A549 (cell line): ENCODE measurements around the gene ZNF558. TPM values are rescaled to one million over a fixed set of nuclear protein-coding genes. Genes with fewer than 3 reads are reported as not detected.
A peak's percentile ranks its signal among the peaks of the same experiment; 100 is the strongest.

Experiments used
- ATAC-seq, 2 experiments: fragments of 200-7000 bp in 1 of 2; fragments of >200 bp in 1 of 2; cut with Nextera tagmentation in 1 of 2; cut with Tn5 transposase in 1 of 2; 3 replicates each; pipeline versions ENCODE4 v1.8.0 to v1.9.1; 2018 to 2020; ENCODE audit warnings: mild to moderate bottlenecking in 1 of 2, moderate library complexity in 1 of 2
- CTCF ChIA-PET: fragments of 300-600 bp; sonication (Branson Sonifier 250); formaldehyde crosslinking; extraction: SDS; loops from one replicate; lab custom pipeline; 2021; ENCODE audit warnings: antibody characterized with exemption, inconsistent platforms; lab: Yijun Ruan, JAX
- POLR2A ChIA-PET: fragments of 350-600 bp; formaldehyde crosslinking; extraction: SDS; loops from one replicate; lab custom pipeline; 2021; ENCODE audit warnings: antibody characterized with exemption, inconsistent platforms; lab: Yijun Ruan, JAX
- DNase-seq, 2 experiments: peaks; one replicate each; pipeline versions ENCODE4 v3.0.0 to v3.0.0-alpha.2; 2011 to 2016; ENCODE audit warnings: low read depth in 1 of 2, low spot score in 1 of 2
- FAIRE-seq: peaks from 2 replicates; lab custom pipeline; 2011; peaks lifted over from hg19 to GRCh38; lab: Jason Lieb, UNC
- H3K27ac ChIP-seq, 2 experiments: fragments of >200 bp; sonication (Bioruptor Twin); formaldehyde crosslinking; 3 replicates each; pipeline ENCODE4 v1.5.1; 2016 to 2017
- H3K4me1 ChIP-seq: fragments of >200 bp; sonication (Bioruptor Twin); formaldehyde crosslinking; 3 replicates; pipeline ENCODE4 v1.6.1; 2016
- H3K4me2 ChIP-seq: fragments of >200 bp; sonication (Bioruptor Twin); formaldehyde crosslinking; 3 replicates; pipeline ENCODE4 v1.6.1; 2016
- H3K4me3 ChIP-seq: fragments of >200 bp; sonication (Bioruptor Twin); formaldehyde crosslinking; 3 replicates; pipeline ENCODE4 v1.5.1; 2016
- H3K9me3 ChIP-seq: fragments of >200 bp; sonication (Bioruptor Twin); formaldehyde crosslinking; 3 replicates; pipeline ENCODE4 v1.6.1; 2016
- CBX8 ChIP-seq: fragments of 200-600 bp; sonication (generic); IDR thresholded peaks from 2 replicates; pipeline ENCODE4 v1.6.1; 2016
- CEBPB ChIP-seq, 2 experiments: fragments of >200 bp in 1 of 2; sonication (Bioruptor Twin) in 1 of 2; formaldehyde crosslinking in 1 of 2; IDR thresholded peaks; 2 replicates each; pipeline ENCODE4 v1.6.1; 2012 to 2016
- EHMT2 ChIP-seq: fragments of 200-600 bp; sonication (generic); IDR thresholded peaks from 2 replicates; pipeline ENCODE4 v1.6.1; 2016; ENCODE audit warnings: antibody characterized with exemption, low read depth, mild to moderate bottlenecking, moderate library complexity
- EP300 ChIP-seq, 2 experiments: fragments of >200 bp; sonication (Bioruptor Twin); formaldehyde crosslinking; IDR thresholded peaks; 2 replicates in 1 of 2; 3 replicates in 1 of 2; pipeline ENCODE4 v1.6.1; 2016 to 2017
- FOSB ChIP-seq: fragments of 250-450 bp; sonication (Bioruptor Pico); IDR thresholded peaks from 2 replicates; pipeline ENCODE4 v1.5.0; 2020; ENCODE audit warnings: mild to moderate bottlenecking, moderate library complexity
- GATA3 ChIP-seq: IDR thresholded peaks from 2 replicates; pipeline ENCODE4 v1.6.1; 2012; ENCODE audit warnings: borderline replicate concordance
- HDAC2 ChIP-seq: fragments of 200-600 bp; sonication (generic); IDR thresholded peaks from 2 replicates; pipeline ENCODE4 v1.6.1; 2016
- HOXA7 ChIP-seq: fragments of 250-450 bp; sonication (Bioruptor Pico); IDR thresholded peaks from 2 replicates; pipeline ENCODE4 v1.5.0; 2020; ENCODE audit warnings: mild to moderate bottlenecking, moderate library complexity
- HOXB13 ChIP-seq: fragments of 250-450 bp; sonication (Bioruptor Pico); IDR thresholded peaks from 2 replicates; pipeline ENCODE4 v1.5.0; 2020; ENCODE audit warnings: low read depth, mild to moderate bottlenecking, moderate library complexity
- JUN ChIP-seq, 2 experiments: fragments of >200 bp; sonication (Bioruptor Twin); formaldehyde crosslinking; IDR thresholded peaks; 2 replicates in 1 of 2; 3 replicates in 1 of 2; pipeline ENCODE4 v1.6.1; 2016 to 2017
- JUNB ChIP-seq: fragments of >200 bp; sonication (Bioruptor Twin); formaldehyde crosslinking; IDR thresholded peaks from 2 replicates; pipeline ENCODE4 v1.6.1; 2016
- KDM1A ChIP-seq: fragments of 200-600 bp; sonication (generic); IDR thresholded peaks from 2 replicates; pipeline ENCODE4 v1.6.1; 2016; ENCODE audit warnings: low read depth, mild to moderate bottlenecking
- MAFK ChIP-seq: fragments of 450-650 bp; IDR thresholded peaks from 2 replicates; pipeline ENCODE4 v1.6.1; 2014; ENCODE audit not compliant: partially characterized antibody
- NFE2L2 ChIP-seq: fragments of 150-350 bp; conservative IDR thresholded peaks from 2 replicates; pipeline ENCODE4 v1.6.1; 2014; ENCODE audit warnings: low read length
- NR3C1 ChIP-seq: fragments of >200 bp; sonication (Bioruptor Twin); formaldehyde crosslinking; IDR thresholded peaks from 3 replicates; pipeline ENCODE4 v1.6.1; 2017
- RFX5 ChIP-seq: fragments of 450-650 bp; IDR thresholded peaks from 2 replicates; pipeline ENCODE4 v1.7.1; 2014; ENCODE audit warnings: antibody characterized with exemption, mild to moderate bottlenecking, moderate library complexity
- SMC3 ChIP-seq: fragments of >200 bp; sonication (Bioruptor Twin); formaldehyde crosslinking; IDR thresholded peaks from 3 replicates; pipeline ENCODE4 v1.6.1; 2018; ENCODE audit warnings: inconsistent platforms
- SREBF2 ChIP-seq: fragments of 450-650 bp; IDR thresholded peaks from 2 replicates; pipeline ENCODE4 v1.6.1; 2014; ENCODE audit warnings: mild to moderate bottlenecking, moderate library complexity
- TP53 ChIP-seq: fragments of 250-450 bp; sonication (Bioruptor Pico); IDR thresholded peaks from 2 replicates; pipeline ENCODE4 v1.5.0; 2021; ENCODE audit warnings: mild to moderate bottlenecking, moderate library complexity
- ZSCAN20 ChIP-seq: fragments of 250-450 bp; sonication (Bioruptor Pico); IDR thresholded peaks from 2 replicates; pipeline ENCODE4 v1.8.0; 2022; ENCODE audit warnings: mild to moderate bottlenecking, moderate library complexity
- WGBS: methylation state at CpG from one replicate; pipeline ENCODE4 v1.1.6; 2017; ENCODE audit errors: missing lambda C conversion rate; 5-methylcytosine and 5-hydroxymethylcytosine counted together
- polyA plus RNA-seq, 4 experiments: library from polyadenylated mRNA; depleted of rRNA in 3 of 4; stranded (reverse); fragments of >200 nt; fragmentation: RNase III in 1 of 4; extraction: RNeasy Plus Mini Kit Qiagen cat#74134 plus additional on column Dnase treatment in 1 of 4; gene quantifications; 2 replicates in 3 of 4; 3 replicates in 1 of 4; pipeline ENCODE4 v1.2.3, GENCODE V29; 2011 to 2017
- TF ChIP-seq, protein P1 (sequence below): fragments of >200 bp; sonication (Bioruptor Twin); formaldehyde crosslinking; IDR thresholded peaks from 2 replicates; pipeline ENCODE4 v1.6.1; 2016
- TF ChIP-seq, protein P2 (sequence below): fragments of >200 bp; sonication (Bioruptor Twin); formaldehyde crosslinking; IDR thresholded peaks from 3 replicates; pipeline ENCODE4 v1.5.1; 2016
- TF ChIP-seq, protein P3 (sequence below): fragments of 150-350 bp; IDR thresholded peaks from 2 replicates; pipeline ENCODE4 v1.6.1; 2014; ENCODE audit warnings: low read depth, mild to moderate bottlenecking, low read length
- TF ChIP-seq, protein P4 (sequence below): IDR thresholded peaks from 2 replicates; pipeline ENCODE4 v1.6.1; 2012
- TF ChIP-seq, protein P5 (sequence below): fragments of 250-450 bp; sonication (Bioruptor Pico); IDR thresholded peaks from 2 replicates; pipeline ENCODE4 v1.5.0; 2021; ENCODE audit warnings: mild to moderate bottlenecking, moderate library complexity, borderline replicate concordance
- TF ChIP-seq, protein P6 (sequence below): fragments of >200 bp; sonication (Bioruptor Twin); formaldehyde crosslinking; IDR thresholded peaks from 3 replicates; pipeline ENCODE4 v1.6.1; 2016

The ZNF558 gene
- polyA plus RNA-seq, 2 of the 4 experiments (the other 2 are of a cell fraction) = 8.8 to 30.9 TPM

DNA sequence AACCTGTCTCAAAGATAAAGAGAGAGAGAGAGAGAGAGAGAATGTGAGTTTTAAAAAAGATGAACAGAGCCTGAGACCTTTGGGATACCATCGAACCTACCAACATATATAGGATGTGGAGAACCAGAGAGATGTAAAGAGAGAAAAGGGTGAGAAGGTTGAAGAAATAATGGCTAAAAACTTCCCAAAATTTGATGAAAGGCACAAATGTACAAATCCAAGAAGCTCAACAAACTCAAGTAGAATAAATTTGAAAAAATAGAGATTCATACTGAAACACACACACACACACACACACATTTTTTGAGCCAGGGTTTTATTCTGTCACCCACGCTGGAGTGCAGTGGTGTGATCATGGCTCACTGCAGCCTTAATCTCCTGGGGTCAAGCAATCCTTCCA is 16.3 kb downstream of the ZNF558 start (continued):
- TF ChIP-seq RFX5 = no peak
- TF ChIP-seq, protein P1, sequence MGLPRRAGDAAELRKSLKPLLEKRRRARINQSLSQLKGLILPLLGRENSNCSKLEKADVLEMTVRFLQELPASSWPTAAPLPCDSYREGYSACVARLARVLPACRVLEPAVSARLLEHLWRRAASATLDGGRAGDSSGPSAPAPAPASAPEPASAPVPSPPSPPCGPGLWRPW = no peak
- TF ChIP-seq CBX8 = no peak

DNA sequence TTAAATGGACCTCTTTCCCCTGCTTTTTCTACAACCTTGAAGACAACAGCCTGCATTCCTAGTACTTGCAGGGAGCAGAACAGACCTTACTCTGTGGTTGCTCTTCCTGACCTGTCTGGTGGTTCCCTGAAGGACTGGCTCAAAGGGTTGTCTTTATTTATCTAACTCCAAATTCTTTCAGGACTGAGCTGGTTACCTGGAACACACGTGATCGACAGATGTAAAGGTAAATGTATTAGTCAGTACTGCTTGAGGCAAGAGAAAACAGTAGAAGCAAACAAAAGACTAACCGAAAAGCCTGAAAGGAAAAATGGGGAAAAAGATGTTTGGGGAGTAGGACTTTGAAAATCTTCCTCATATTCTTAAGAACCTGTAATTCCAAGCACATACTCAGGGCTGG is 17.9 kb downstream of the ZNF558 start:
- peaks cover 71% of the 10 kb centered on the region for H3K9me3 ChIP-seq
- POLR2A ChIA-PET = no interaction called here
- WGBS = 91% methylated on average over 3 of the region's 3 CpGs

DNA sequence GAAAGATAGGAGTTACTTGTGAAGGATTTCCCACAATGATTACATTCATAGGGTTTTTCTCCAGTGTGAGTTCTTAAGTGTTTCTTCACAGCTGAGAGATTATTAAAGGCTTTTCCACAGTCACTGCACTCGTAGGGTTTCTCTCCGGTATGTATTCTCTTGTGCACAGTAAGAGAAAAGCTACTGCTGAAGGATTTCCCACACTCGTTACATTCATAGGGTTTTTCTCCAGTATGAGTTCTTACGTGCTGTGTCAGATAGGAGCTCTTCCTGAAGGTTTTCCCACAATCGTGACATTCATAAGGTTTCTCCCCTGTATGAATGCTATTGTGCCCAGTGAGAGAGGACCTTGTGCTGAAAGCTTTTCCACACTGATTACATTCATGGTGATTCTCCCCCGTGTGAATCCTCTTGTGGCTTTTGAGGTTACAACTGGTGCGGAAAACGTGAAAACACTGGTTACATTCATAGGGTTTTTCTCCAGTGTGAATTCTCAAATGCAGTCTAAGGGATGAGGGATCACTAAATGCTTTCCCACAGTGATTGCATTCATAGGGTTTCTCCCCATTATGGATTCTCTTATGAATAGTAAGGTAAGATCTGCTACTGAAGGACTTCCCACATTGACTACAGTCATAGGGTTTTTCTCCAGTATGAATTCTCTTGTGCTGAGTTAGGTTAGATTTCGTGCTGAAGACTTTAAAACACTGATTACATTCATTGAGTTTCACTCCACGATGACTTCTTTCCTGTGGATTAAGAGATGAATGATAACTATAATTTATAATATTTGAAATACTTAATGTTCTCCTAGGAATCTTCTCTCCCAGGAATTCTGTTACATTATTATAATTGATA is 20.6 kb downstream of the ZNF558 start:
- POLR2A ChIA-PET = no interaction called here
- no peak for ATAC-seq
- no peak for TF ChIP-seq JUN (IDR thresholded peaks at IDR 0.05)
- TF ChIP-seq ZSCAN20 (CRISPR knock-in tag) = no peak
- TF ChIP-seq GATA3 = peak; percentile 66; the same call in 1 of the 2 replicates
- TF ChIP-seq KDM1A = peak; percentile 77; the same call in 1 of the 2 replicates
- TF ChIP-seq RFX5 = no peak
- TF ChIP-seq, protein P1 = 0 out of 2 replicates have a peak, but pooled peaks have one; percentile 23
- TF ChIP-seq, protein P2, sequence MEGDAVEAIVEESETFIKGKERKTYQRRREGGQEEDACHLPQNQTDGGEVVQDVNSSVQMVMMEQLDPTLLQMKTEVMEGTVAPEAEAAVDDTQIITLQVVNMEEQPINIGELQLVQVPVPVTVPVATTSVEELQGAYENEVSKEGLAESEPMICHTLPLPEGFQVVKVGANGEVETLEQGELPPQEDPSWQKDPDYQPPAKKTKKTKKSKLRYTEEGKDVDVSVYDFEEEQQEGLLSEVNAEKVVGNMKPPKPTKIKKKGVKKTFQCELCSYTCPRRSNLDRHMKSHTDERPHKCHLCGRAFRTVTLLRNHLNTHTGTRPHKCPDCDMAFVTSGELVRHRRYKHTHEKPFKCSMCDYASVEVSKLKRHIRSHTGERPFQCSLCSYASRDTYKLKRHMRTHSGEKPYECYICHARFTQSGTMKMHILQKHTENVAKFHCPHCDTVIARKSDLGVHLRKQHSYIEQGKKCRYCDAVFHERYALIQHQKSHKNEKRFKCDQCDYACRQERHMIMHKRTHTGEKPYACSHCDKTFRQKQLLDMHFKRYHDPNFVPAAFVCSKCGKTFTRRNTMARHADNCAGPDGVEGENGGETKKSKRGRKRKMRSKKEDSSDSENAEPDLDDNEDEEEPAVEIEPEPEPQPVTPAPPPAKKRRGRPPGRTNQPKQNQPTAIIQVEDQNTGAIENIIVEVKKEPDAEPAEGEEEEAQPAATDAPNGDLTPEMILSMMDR = no peak
- no peak for TF ChIP-seq EHMT2
- TF ChIP-seq, all 56 proteins: peak for 3
- H3K4me2 ChIP-seq = no peak overlapping the region
- no peak overlapping the region for H3K27ac ChIP-seq
- CTCF ChIA-PET = no interaction called here
- peaks cover 90% of the 10 kb centered on the region for H3K9me3 ChIP-seq
- H3K4me3 ChIP-seq = no peak overlapping the region
- FAIRE-seq (no peak), DNase-seq (peak in 1 of 2 experiments; percentile 48)
- 81% methylated on average over 10 of the region's 10 CpGs for WGBS
- H3K4me1 ChIP-seq = no peaks in the 10 kb centered on the region

More for the DNA sequence above, 17.9 kb downstream of the ZNF558 start:
- Histone ChIP-seq H3K4me1 (no peaks in the 10 kb centered on the region), H3K4me2 (no peak overlapping the region), H3K4me3 (no peak overlapping the region), H3K27ac (no peak overlapping the region)
- DNase-seq (no peak), FAIRE-seq (no peak), ATAC-seq (no peak)
- TF ChIP-seq RFX5 = no peak
- TF ChIP-seq HOXB13 = no peak
- TF ChIP-seq HOXA7 (CRISPR knock-in tag) = no peak
- TF ChIP-seq KDM1A = no peak
- TF ChIP-seq, protein P3, sequence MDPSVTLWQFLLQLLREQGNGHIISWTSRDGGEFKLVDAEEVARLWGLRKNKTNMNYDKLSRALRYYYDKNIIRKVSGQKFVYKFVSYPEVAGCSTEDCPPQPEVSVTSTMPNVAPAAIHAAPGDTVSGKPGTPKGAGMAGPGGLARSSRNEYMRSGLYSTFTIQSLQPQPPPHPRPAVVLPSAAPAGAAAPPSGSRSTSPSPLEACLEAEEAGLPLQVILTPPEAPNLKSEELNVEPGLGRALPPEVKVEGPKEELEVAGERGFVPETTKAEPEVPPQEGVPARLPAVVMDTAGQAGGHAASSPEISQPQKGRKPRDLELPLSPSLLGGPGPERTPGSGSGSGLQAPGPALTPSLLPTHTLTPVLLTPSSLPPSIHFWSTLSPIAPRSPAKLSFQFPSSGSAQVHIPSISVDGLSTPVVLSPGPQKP = no peak
- TF ChIP-seq FOSB (CRISPR knock-in tag) = no peak
- no peak for TF ChIP-seq SMC3
- no peak for TF ChIP-seq SREBF2
- TF ChIP-seq EP300 (IDR thresholded peaks at IDR 0.05) = no peak
- CTCF ChIA-PET = no interaction called here

DNA sequence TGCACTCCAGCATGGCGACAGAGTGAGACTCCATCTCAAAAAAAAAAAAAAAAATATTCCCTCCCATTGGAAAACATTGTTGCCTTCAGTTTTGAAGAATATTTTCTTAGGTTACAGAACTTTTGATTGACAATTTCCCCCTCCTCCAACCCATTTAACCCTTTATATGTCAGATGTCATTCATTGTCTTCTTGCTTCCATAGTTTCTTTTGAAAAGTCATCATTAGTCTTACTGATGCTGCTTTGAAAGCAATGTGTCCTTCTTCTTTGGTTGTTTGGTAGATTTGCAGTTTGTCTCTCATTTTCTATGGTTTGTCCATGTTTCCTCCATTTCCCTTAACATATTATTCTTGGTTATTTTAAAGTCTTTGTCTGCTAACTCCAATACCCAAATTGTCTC is 25.4 kb downstream of the ZNF558 start:
- WGBS = 95% methylated on average over 1 of the region's 1 CpG
- H3K4me1 ChIP-seq = no peaks in the 10 kb centered on the region
- peaks cover 72% of the 10 kb centered on the region for H3K9me3 ChIP-seq
- H3K4me2 ChIP-seq = no peak overlapping the region
- CTCF ChIA-PET = no interaction called here
- H3K4me3 ChIP-seq = no peak overlapping the region
- DNase-seq (peak in 1 of 2 experiments; percentile 5), FAIRE-seq (no peak), ATAC-seq (no peak)
- no peak overlapping the region for H3K27ac ChIP-seq
- POLR2A ChIA-PET = no interaction called here
- no peak for TF ChIP-seq HDAC2
- TF ChIP-seq HOXB13 = no peak
- TF ChIP-seq, protein P4, sequence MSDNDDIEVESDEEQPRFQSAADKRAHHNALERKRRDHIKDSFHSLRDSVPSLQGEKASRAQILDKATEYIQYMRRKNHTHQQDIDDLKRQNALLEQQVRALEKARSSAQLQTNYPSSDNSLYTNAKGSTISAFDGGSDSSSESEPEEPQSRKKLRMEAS = no peak
- no peak for TF ChIP-seq JUNB
- no peak for TF ChIP-seq NFE2L2
- TF ChIP-seq KDM1A = no peak
- TF ChIP-seq MAFK = no peak
- TF ChIP-seq TP53 = no peak
- no peak for TF ChIP-seq EP300 (IDR thresholded peaks at IDR 0.05)
- TF ChIP-seq, protein P5, sequence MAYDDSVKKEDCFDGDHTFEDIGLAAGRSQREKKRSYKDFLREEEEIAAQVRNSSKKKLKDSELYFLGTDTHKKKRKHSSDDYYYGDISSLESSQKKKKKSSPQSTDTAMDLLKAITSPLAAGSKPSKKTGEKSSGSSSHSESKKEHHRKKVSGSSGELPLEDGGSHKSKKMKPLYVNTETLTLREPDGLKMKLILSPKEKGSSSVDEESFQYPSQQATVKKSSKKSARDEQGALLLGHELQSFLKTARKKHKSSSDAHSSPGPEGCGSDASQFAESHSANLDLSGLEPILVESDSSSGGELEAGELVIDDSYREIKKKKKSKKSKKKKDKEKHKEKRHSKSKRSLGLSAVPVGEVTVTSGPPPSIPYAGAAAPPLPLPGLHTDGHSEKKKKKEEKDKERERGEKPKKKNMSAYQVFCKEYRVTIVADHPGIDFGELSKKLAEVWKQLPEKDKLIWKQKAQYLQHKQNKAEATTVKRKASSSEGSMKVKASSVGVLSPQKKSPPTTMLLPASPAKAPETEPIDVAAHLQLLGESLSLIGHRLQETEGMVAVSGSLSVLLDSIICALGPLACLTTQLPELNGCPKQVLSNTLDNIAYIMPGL (CRISPR knock-in tag) = no peak
- TF ChIP-seq, protein P6, sequence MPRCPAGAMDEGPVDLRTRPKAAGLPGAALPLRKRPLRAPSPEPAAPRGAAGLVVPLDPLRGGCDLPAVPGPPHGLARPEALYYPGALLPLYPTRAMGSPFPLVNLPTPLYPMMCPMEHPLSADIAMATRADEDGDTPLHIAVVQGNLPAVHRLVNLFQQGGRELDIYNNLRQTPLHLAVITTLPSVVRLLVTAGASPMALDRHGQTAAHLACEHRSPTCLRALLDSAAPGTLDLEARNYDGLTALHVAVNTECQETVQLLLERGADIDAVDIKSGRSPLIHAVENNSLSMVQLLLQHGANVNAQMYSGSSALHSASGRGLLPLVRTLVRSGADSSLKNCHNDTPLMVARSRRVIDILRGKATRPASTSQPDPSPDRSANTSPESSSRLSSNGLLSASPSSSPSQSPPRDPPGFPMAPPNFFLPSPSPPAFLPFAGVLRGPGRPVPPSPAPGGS = no peak
- no peak for TF ChIP-seq CEBPB (IDR thresholded peaks at IDR 0.05)
- no peak for TF ChIP-seq NR3C1
- no peak for TF ChIP-seq HOXA7 (CRISPR knock-in tag)
